Hepatocyte (in vitro differentiated cells): Measurements from ENCODE around the gene SDC3. TPM values are rescaled to one million over a fixed set of nuclear protein-coding genes. Genes with fewer than 3 reads are reported as not detected.
A peak's percentile ranks its signal among the peaks of the same experiment; 100 is the strongest.

Source experiments
- DNase-seq: peaks from one replicate; pipeline ENCODE4 v3.0.0-alpha.2; 2016; ENCODE audit warnings: low spot score
- H2AFZ ChIP-seq: fragments of 200-600 bp; sonication (generic); 2 replicates; pipeline ENCODE4 v1.6.0; 2016; ENCODE audit warnings: antibody characterized with exemption, mild to moderate bottlenecking
- H3K27ac ChIP-seq: fragments of 200-600 bp; sonication (generic); 2 replicates; pipeline ENCODE4 v1.5.1; 2016; ENCODE audit warnings: mild to moderate bottlenecking
- H3K27me3 ChIP-seq: fragments of 200-600 bp; sonication (generic); 2 replicates; pipeline ENCODE4 v1.6.1; 2016
- H3K36me3 ChIP-seq: fragments of 200-600 bp; sonication (generic); replicated peaks from 2 replicates; pipeline ENCODE4 v1.5.1; 2016; ENCODE audit warnings: low read depth; ENCODE audit not compliant: insufficient read depth
- H3K4me1 ChIP-seq: fragments of 200-600 bp; sonication (generic); 2 replicates; pipeline ENCODE4 v1.5.1; 2016; ENCODE audit warnings: mild to moderate bottlenecking, moderate library complexity; ENCODE audit not compliant: insufficient read depth
- H3K4me2 ChIP-seq: fragments of 200-600 bp; sonication (generic); 2 replicates; pipeline ENCODE4 v1.6.0; 2016
- H3K4me3 ChIP-seq: fragments of 200-600 bp; sonication (generic); 2 replicates; pipeline ENCODE4 v1.5.1; 2016; ENCODE audit warnings: mild to moderate bottlenecking
- H3K79me2 ChIP-seq: fragments of 200-600 bp; sonication (generic); 2 replicates; pipeline ENCODE4 v1.6.0; 2017; ENCODE audit warnings: mild to moderate bottlenecking
- H3K9me2 ChIP-seq: fragments of 200-600 bp; sonication (generic); replicated peaks from 2 replicates; pipeline ENCODE4 v1.6.0; 2017; ENCODE audit warnings: mild to moderate bottlenecking; ENCODE audit not compliant: insufficient read depth
- H3K9me3 ChIP-seq: fragments of 200-600 bp; sonication (generic); 2 replicates; pipeline ENCODE4 v1.5.1; 2016; ENCODE audit warnings: low read depth, mild to moderate bottlenecking
- H4K20me1 ChIP-seq: fragments of 200-600 bp; sonication (generic); 2 replicates; pipeline ENCODE4 v1.6.0; 2016; ENCODE audit warnings: mild to moderate bottlenecking; ENCODE audit not compliant: insufficient read depth, poor library complexity, severe bottlenecking
- EZH2 ChIP-seq: fragments of 200-600 bp; sonication (generic); IDR thresholded peaks from 2 replicates; pipeline ENCODE4 v1.6.1; 2016; ENCODE audit warnings: antibody characterized with exemption, mild to moderate bottlenecking, borderline replicate concordance
- EZH2phosphoT487 ChIP-seq: fragments of 200-600 bp; sonication (generic); IDR thresholded peaks from one replicate; pipeline ENCODE4 v1.6.1; 2018; ENCODE audit warnings: antibody characterized with exemption, mild to moderate bottlenecking, low read depth, moderate library complexity; ENCODE audit not compliant: unreplicated experiment, severe bottlenecking
- WGBS: methylation state at CpG from one replicate; pipeline ENCODE4 v1.1.6; 2016; ENCODE audit warnings: low lambda C conversion rate; ENCODE audit errors: missing lambda C conversion rate; 5-methylcytosine and 5-hydroxymethylcytosine counted together
- polyA plus RNA-seq: library from polyadenylated mRNA; unstranded; fragments of >200 nt; fragmentation: Nextera tagmentation; extraction: Ambion mirVana; gene quantifications from 2 replicates; pipeline ENCODE4 v1.2.1, GENCODE V29; 2016
- total RNA-seq: library from RNA; depleted of rRNA; stranded (reverse); fragments of >200 nt; gene quantifications from 2 replicates; pipeline ENCODE4 v1.2.3, GENCODE V29; 2014
- TF ChIP-seq, protein P1 (sequence below): fragments of 200-600 bp; sonication (generic); IDR thresholded peaks from 2 replicates; pipeline ENCODE4 v1.5.1; 2016; ENCODE audit warnings: antibody characterized with exemption, mild to moderate bottlenecking; ENCODE audit not compliant: poor library complexity

Gene SDC3
- total and polyA plus RNA-seq, 2 experiments from 2014 or later: 33.5 to 60.0 TPM

DNA sequence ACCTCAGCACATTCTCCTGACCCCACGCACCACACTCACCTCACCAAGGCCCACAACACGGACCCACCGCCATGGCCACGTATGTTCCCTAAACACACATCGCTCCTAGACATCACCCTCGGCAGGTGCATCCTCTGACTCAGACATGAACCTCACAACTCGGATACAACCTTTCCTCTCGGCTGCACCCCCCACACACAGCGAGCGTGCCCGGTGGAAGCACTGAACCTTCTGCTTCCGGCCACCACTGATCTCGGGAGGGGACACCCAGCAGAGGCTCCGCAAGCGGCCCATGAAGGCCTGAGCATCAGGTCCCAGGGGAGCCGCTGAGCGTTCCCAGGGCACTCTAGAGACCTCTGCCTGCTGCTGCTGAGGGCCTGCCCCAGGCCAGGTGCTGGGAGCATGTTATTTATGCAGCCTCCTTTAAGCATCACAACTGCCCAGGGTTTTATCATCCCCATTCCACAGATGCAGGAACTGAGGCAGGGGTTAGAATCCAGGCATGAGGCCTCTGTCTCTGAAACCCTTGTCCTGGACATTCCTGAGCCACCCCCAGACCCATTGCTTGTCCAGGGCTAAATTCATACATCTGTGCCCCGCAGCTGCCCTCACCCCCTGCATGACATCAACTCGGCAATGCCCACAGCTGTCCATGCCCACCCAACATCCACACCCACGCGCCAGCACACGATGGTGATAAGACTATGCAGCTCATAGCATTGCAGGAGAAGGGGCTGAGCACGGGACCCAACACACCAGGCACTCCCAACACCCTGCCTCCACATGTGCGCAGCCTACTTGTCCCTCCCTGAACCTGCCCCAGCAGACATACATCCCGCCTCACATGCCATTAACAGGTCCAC is 27.0 kb downstream of the SDC3 start:
- no peak for DNase-seq
- no peaks in the 10 kb centered on the region for H4K20me1 ChIP-seq
- no peak overlapping the region for H2AFZ ChIP-seq
- peaks cover 13% of the 10 kb centered on the region for H3K79me2 ChIP-seq
- no peaks in the 10 kb centered on the region for H3K27me3 ChIP-seq
- H3K27ac ChIP-seq: no peak overlapping the region
- H3K4me2 ChIP-seq: no peak overlapping the region
- H3K36me3 ChIP-seq: no peaks in the 10 kb centered on the region
- 94% methylated on average over 25 of the region's 25 CpGs for WGBS
- no peak overlapping the region for H3K4me3 ChIP-seq
- no peaks in the 10 kb centered on the region for H3K9me3 ChIP-seq
- TF ChIP-seq EZH2 (no peak), EZH2phosphoT487 (no peak)
- TF ChIP-seq, protein P1, sequence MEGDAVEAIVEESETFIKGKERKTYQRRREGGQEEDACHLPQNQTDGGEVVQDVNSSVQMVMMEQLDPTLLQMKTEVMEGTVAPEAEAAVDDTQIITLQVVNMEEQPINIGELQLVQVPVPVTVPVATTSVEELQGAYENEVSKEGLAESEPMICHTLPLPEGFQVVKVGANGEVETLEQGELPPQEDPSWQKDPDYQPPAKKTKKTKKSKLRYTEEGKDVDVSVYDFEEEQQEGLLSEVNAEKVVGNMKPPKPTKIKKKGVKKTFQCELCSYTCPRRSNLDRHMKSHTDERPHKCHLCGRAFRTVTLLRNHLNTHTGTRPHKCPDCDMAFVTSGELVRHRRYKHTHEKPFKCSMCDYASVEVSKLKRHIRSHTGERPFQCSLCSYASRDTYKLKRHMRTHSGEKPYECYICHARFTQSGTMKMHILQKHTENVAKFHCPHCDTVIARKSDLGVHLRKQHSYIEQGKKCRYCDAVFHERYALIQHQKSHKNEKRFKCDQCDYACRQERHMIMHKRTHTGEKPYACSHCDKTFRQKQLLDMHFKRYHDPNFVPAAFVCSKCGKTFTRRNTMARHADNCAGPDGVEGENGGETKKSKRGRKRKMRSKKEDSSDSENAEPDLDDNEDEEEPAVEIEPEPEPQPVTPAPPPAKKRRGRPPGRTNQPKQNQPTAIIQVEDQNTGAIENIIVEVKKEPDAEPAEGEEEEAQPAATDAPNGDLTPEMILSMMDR: no peak
- H3K9me2 ChIP-seq: no peaks in the 10 kb centered on the region
- peaks cover 11% of the 10 kb centered on the region for H3K4me1 ChIP-seq

- Histone ChIP-seq H3K4me2 (no peak overlapping the region), H3K9me2 (no peaks in the 10 kb centered on the region), H3K27me3 (no peaks in the 10 kb centered on the region), H3K4me3 (no peak overlapping the region), H3K79me2 (peaks cover 6% of the 10 kb centered on the region), H2AFZ (no peak overlapping the region), H3K27ac (no peak overlapping the region), H3K36me3 (no peaks in the 10 kb centered on the region), H3K4me1 (peaks cover 11% of the 10 kb centered on the region), H3K9me3 (no peaks in the 10 kb centered on the region), H4K20me1 (no peaks in the 10 kb centered on the region)
- TF ChIP-seq EZH2phosphoT487: no peak
- TF ChIP-seq EZH2: no peak
- 88% methylated on average over 10 of the region's 11 CpGs for WGBS
- no peak for DNase-seq
Observed at GRCh38 chr1:30880678-30881318, 27.8 kb downstream of the SDC3 start.

GRCh38 chr1:30879940-30880677 is 28.4 kb downstream of the SDC3 start:
- peaks cover 11% of the 10 kb centered on the region for H3K4me1 ChIP-seq

More at GRCh38 chr1:30879940-30880677, 28.4 kb downstream of the SDC3 start:
- Histone ChIP-seq H3K9me3 (no peaks in the 10 kb centered on the region), H3K27ac (peak overlapping the region; percentile 87), H4K20me1 (no peaks in the 10 kb centered on the region), H3K4me2 (no peak overlapping the region), H2AFZ (no peak overlapping the region), H3K79me2 (peaks cover 6% of the 10 kb centered on the region), H3K36me3 (no peaks in the 10 kb centered on the region), H3K9me2 (no peaks in the 10 kb centered on the region), H3K4me3 (no peak overlapping the region), H3K27me3 (no peaks in the 10 kb centered on the region)
- 65% methylated on average over 15 of the region's 17 CpGs for WGBS
- peak; percentile 33 for DNase-seq
- TF ChIP-seq EZH2phosphoT487 (no peak), EZH2 (no peak)
- TF ChIP-seq, protein P1: no peak
